Measurements from ENCODE around the gene XAGE3.

Gene XAGE3

GRCh38 chrX:52839137-52839536 is 28.7 kb downstream of the XAGE3 start:
- no peak for DNase-seq

- DNase-seq = no peak
Measured at GRCh38 chrX:52830551-52830950, 37.3 kb downstream of the XAGE3 start.

- no peak for DNase-seq
Measured at GRCh38 chrX:52824608-52825007, 43.3 kb downstream of the XAGE3 start.

GRCh38 chrX:52821079-52821760 is 46.7 kb downstream of the XAGE3 start:
- no peak for DNase-seq

GRCh38 chrX:52819788-52820187 is 48.1 kb downstream of the XAGE3 start:
- no peak for DNase-seq

All from RPMI8226 (cell line).